ENCODE measurements around the gene CARS2.
"Not testable (repeated sequence)": the region's sequence is repeated elsewhere in the genome, so short reads cannot be mapped to it uniquely, and the experiment has no call there.

The CARS2 gene

GRCh38 chr13:110705826-110706569 lies at the start of gene CARS2:
Gene CARS2, minus strand, starts transcription at chr13:110706116. Its CDS starts 23 bp downstream, at chr13:110706093.
- FAIRE-seq: no peak

- FAIRE-seq: no peak
Measured at GRCh38 chr13:110748271-110748670, 42.4 kb upstream of the CARS2 start.

- no peak for FAIRE-seq
Measured at GRCh38 chr13:110746438-110746837, 40.5 kb upstream of the CARS2 start.

GRCh38 chr13:110743687-110744086 lies 37.8 kb upstream of the CARS2 start:
- no peak for FAIRE-seq

- no peak for FAIRE-seq
Measured at GRCh38 chr13:110737555-110737954, 31.6 kb upstream of the CARS2 start.

GRCh38 chr13:110734561-110734960 lies 28.6 kb upstream of the CARS2 start:
- FAIRE-seq: no peak

- no peak for FAIRE-seq
Measured at GRCh38 chr13:110731072-110731471, 25.2 kb upstream of the CARS2 start.

- FAIRE-seq: no peak
Measured at GRCh38 chr13:110726726-110727125, 20.8 kb upstream of the CARS2 start.

- not testable (repeated sequence) for FAIRE-seq
Measured at GRCh38 chr13:110726153-110726552, 20.2 kb upstream of the CARS2 start.

GRCh38 chr13:110723598-110723997 lies 17.7 kb upstream of the CARS2 start:
- FAIRE-seq: no peak

GRCh38 chr13:110722971-110723370 lies 17.1 kb upstream of the CARS2 start:
- FAIRE-seq: no peak

GRCh38 chr13:110719036-110719710 lies 13.3 kb upstream of the CARS2 start:
- no peak for FAIRE-seq

- no peak for FAIRE-seq
Measured at GRCh38 chr13:110716247-110716515, 10.3 kb upstream of the CARS2 start.

GRCh38 chr13:110715395-110716246 lies 9.7 kb upstream of the CARS2 start:
- peak; percentile 100 for FAIRE-seq

- no peak for FAIRE-seq
Measured at GRCh38 chr13:110714797-110715394, 9.0 kb upstream of the CARS2 start.

GRCh38 chr13:110713981-110714796 lies 8.3 kb upstream of the CARS2 start:
- FAIRE-seq: no peak

- FAIRE-seq: no peak
Measured at GRCh38 chr13:110713642-110713952, 7.7 kb upstream of the CARS2 start, which contains the start of gene ING1. Gene ING1, plus strand, starts transcription at chr13:110713700. Its CDS starts 450 bp downstream, at chr13:110714150.

- FAIRE-seq: peak; percentile 96
Measured at GRCh38 chr13:110712849-110713641, 7.1 kb upstream of the CARS2 start.

GRCh38 chr13:110712081-110712848 lies 6.3 kb upstream of the CARS2 start:
- FAIRE-seq: no peak

GRCh38 chr13:110706570-110707372 lies 855 bp upstream of the CARS2 start:
- no peak for FAIRE-seq

Data from A204.1 (cell line).